ENCODE results near the gene TMEM151B. TPM values are rescaled to one million over a fixed set of nuclear protein-coding genes. Genes with fewer than 3 reads are reported as not detected.
A peak's percentile ranks its signal among the peaks of the same experiment; 100 is the strongest.

TMEM151B gene
- total and polyA plus RNA-seq, 9 of the 15 experiments (the other 6 are each of a cell fraction or from before 2014, with no cell fraction given), result not detected

- 14% methylated on average over 4 of the region's 4 CpGs for WGBS (ENCODE audit: insufficient coverage, low coverage, missing lambda C conversion rate)
- intact Hi-C loops (cut with micrococcal nuclease), result loop anchor here (2.0 to 10.0 kb wide), 2 partner anchors 17 to 587 kb away; partner anchors contain the start of gene MAD2L1BP
- POLR2A ChIA-PET, result interaction anchor here (0.5 to 6.8 kb wide), 8 partner anchors 12 to 713 kb away, joined by 3 to 52 read pairs (median 4); partner anchors contain the start of gene HSP90AB1
- peak; percentile 88 for TF ChIP-seq FOXJ2 (tag; IDR thresholded peaks at IDR 0.05)
- peak; percentile 65; the same call in 1 of the 2 replicates for TF ChIP-seq FOXP1 (CRISPR knock-in tag; IDR thresholded peaks at IDR 0.05)
- TF ChIP-seq ZBTB7A (IDR thresholded peaks at IDR 0.05; ENCODE audit: borderline replicate concordance, control insufficient read depth, low read depth, low read length), result peak; percentile 84
- TF ChIP-seq CEBPG (CRISPR knock-in tag; IDR thresholded peaks at IDR 0.05), result 0 out of 2 replicates have a peak, but pooled peaks have one; percentile 19
- TF ChIP-seq CEBPG (tag; conservative IDR thresholded peaks at IDR 0.05 in 1 of 2, IDR thresholded peaks at IDR 0.05 in 1 of 2), result no peak
- TF ChIP-seq HDAC1 (IDR thresholded peaks at IDR 0.05), result peak in 1 of 2 experiments; percentile 35; a peak in 1 of 4 replicates
- TF ChIP-seq ZNF511 (CRISPR knock-in tag; IDR thresholded peaks at IDR 0.05), result peak; percentile 78; the same call in 1 of the 2 replicates
- TF ChIP-seq ZNF263 (CRISPR knock-in tag; IDR thresholded peaks at IDR 0.05; ENCODE audit: borderline replicate concordance), result peak; percentile 51; the same call in 1 of the 2 replicates
- TF ChIP-seq FOXA3 (CRISPR knock-in tag; conservative IDR thresholded peaks at IDR 0.05 in 1 of 2, IDR thresholded peaks at IDR 0.05 in 1 of 2), result peak in 1 of 2 experiments; percentile 86; a peak in 2 of 4 replicates
- TF ChIP-seq SP1 (CRISPR knock-in tag; IDR thresholded peaks at IDR 0.05), result no peak
- no peak for TF ChIP-seq HNRNPH1 (optimal IDR thresholded peaks at IDR 0.05; ENCODE audit: low read depth, low read length)
- 0 out of 2 replicates have a peak, but pooled peaks have one; percentile 11 for TF ChIP-seq ZC3H11A (IDR thresholded peaks at IDR 0.05; ENCODE audit: low read depth, low read length)
- peak; percentile 76; the same call in 1 of the 2 replicates for TF ChIP-seq HDGF (IDR thresholded peaks at IDR 0.05)
- peak; percentile 81 for TF ChIP-seq MYNN (IDR thresholded peaks at IDR 0.05)
- no peak for TF ChIP-seq MYNN (CRISPR knock-in tag; IDR thresholded peaks at IDR 0.05)
- peak; percentile 82 for TF ChIP-seq RB1 (IDR thresholded peaks at IDR 0.05; ENCODE audit: low read depth)
- TF ChIP-seq CREM (IDR thresholded peaks at IDR 0.05; ENCODE audit: low read depth), result 0 out of 2 replicates have a peak, but pooled peaks have one; percentile 33
- peak; percentile 24; the same call in 1 of the 2 replicates for TF ChIP-seq DPF2 (IDR thresholded peaks at IDR 0.05)
- TF ChIP-seq XRCC5 (IDR thresholded peaks at IDR 0.05; ENCODE audit: low read depth, low read length), result peak; percentile 86; the same call in 1 of the 2 replicates
- TF ChIP-seq DMBX1 (CRISPR knock-in tag; IDR thresholded peaks at IDR 0.05; ENCODE audit: borderline replicate concordance), result no peak
- no peak for TF ChIP-seq NCOA4 (IDR thresholded peaks at IDR 0.05; ENCODE audit: partially characterized antibody)
Observed at GRCh38 chr6:44221291-44221960, 48.8 kb upstream of the TMEM151B start.

More at GRCh38 chr6:44221291-44221960, 48.8 kb upstream of the TMEM151B start:
- Histone ChIP-seq H3K9me1 (ENCODE audit: control insufficient read depth, insufficient read depth, low read length) (no peaks in the 10 kb centered on the region), H3K36me3 (ENCODE audit: control insufficient read depth, insufficient read depth, low read length) (no peaks in the 10 kb centered on the region; the same call in 2 of the 3 replicates), H3K4me1 (replicated peaks in 1 of 2; ENCODE audit: control insufficient read depth in 2 of 2, insufficient read depth in 2 of 2, low read length in 2 of 2) (peaks cover 73 to 88% of the 10 kb centered on the region in 2 experiments), H3K27me3 (ENCODE audit: control insufficient read depth in 2 of 2, insufficient read depth in 2 of 2, low read length in 2 of 2) (no peaks in the 10 kb centered on the region), H3K4me3 (no peak overlapping the region), H3K79me2 (ENCODE audit: control insufficient read depth, insufficient read depth, low read length) (peaks cover 34% of the 10 kb centered on the region), H3K9me3 (replicated peaks; ENCODE audit: control insufficient read depth, insufficient read depth, low read depth, low read length) (no peaks in the 10 kb centered on the region), H2AFZ (ENCODE audit: low read depth, low read length) (peak overlapping the region; percentile 70), H3K27ac (ENCODE audit: extremely low read depth, low read depth, low read length) (peak overlapping the region; percentile 48; the same call in 1 of the 3 replicates), H4K20me1 (replicated peaks; ENCODE audit: control insufficient read depth, insufficient read depth, low read length) (0 out of 2 replicates have a peak, but pooled peaks cover 3% of the 10 kb centered on the region), H3K4me2 (ENCODE audit: insufficient read depth, low read length) (peak overlapping the region; percentile 22; the same call in 1 of the 2 replicates), H3K9ac (ENCODE audit: insufficient read depth in 1 of 2, low read depth in 2 of 2, low read length in 2 of 2) (peak overlapping the region; percentile 25 to 61; a peak in 3 of 4 replicates)
- FAIRE-seq (peak; percentile 77), ATAC-seq (peak; percentile 65), DNase-seq (ENCODE audit: extremely low read depth in 1 of 4, low spot score in 3 of 4) (peak; percentile 71 to 92 (median 81))
- CTCF ChIA-PET (ENCODE audit: low intra/inter-chr PET ratio), result interaction anchor here (1.9 kb wide), 1 partner anchor 49 kb away, joined by 5 read pairs; no protein-coding TSS in a partner anchor
- in situ Hi-C loops (cut with MboI), result no loop called here
- BruUV-seq (replicated peaks), result no TSS peak

Measured in K562 (cell line).